ENCODE data around the gene SLC28A3.

DNA sequence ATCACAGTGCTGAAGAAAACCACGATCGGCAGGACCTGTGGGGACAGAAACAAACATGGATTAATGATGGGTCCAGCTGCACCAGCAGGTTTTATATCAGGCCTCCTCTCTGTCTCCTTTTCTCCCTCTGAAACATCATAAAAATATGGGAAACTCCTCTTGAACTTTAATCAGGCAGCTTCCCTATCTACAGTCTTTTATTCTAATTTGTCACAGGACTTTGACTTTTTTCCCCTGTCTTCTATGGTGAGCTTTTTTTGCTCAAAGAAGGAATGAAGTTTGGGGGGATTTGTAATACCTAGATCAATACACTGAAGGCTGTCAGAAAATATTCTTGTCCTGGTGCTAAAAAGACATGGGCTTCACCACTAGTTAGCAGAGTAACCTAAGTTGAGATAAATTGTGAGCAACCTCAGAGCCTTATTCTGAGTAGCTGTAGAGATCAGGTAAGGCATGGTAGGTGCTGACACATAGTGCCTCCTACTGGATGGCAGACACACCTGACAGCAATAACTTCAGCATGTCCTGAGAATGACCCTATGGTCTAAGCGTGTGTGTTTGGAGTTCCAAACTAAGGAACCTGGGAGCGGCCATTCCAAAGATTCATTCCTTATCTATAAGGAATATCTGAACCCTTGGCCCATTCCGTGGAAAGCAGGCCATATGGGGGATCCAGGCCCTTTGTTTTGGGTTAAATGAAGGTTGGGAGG, 46.2 kb downstream of the SLC28A3 start:
- TF ChIP-seq, protein P1, sequence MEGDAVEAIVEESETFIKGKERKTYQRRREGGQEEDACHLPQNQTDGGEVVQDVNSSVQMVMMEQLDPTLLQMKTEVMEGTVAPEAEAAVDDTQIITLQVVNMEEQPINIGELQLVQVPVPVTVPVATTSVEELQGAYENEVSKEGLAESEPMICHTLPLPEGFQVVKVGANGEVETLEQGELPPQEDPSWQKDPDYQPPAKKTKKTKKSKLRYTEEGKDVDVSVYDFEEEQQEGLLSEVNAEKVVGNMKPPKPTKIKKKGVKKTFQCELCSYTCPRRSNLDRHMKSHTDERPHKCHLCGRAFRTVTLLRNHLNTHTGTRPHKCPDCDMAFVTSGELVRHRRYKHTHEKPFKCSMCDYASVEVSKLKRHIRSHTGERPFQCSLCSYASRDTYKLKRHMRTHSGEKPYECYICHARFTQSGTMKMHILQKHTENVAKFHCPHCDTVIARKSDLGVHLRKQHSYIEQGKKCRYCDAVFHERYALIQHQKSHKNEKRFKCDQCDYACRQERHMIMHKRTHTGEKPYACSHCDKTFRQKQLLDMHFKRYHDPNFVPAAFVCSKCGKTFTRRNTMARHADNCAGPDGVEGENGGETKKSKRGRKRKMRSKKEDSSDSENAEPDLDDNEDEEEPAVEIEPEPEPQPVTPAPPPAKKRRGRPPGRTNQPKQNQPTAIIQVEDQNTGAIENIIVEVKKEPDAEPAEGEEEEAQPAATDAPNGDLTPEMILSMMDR (IDR thresholded peaks at IDR 0.05) = no peak
- TF ChIP-seq POLR2A (IDR thresholded peaks at IDR 0.05) (no peak), POLR2AphosphoS5 (IDR thresholded peaks at IDR 0.05) (no peak), EP300 (IDR thresholded peaks at IDR 0.05) (no peak)

Measured in gastroesophageal sphincter (tissue), 3 donors.